ENCODE measurements around the gene FAM124B. TPM values are rescaled to one million over a fixed set of nuclear protein-coding genes. Genes with fewer than 3 reads are reported as not detected.

Gene FAM124B
- total RNA-seq, 1 donor = under 0.01 TPM

DNA sequence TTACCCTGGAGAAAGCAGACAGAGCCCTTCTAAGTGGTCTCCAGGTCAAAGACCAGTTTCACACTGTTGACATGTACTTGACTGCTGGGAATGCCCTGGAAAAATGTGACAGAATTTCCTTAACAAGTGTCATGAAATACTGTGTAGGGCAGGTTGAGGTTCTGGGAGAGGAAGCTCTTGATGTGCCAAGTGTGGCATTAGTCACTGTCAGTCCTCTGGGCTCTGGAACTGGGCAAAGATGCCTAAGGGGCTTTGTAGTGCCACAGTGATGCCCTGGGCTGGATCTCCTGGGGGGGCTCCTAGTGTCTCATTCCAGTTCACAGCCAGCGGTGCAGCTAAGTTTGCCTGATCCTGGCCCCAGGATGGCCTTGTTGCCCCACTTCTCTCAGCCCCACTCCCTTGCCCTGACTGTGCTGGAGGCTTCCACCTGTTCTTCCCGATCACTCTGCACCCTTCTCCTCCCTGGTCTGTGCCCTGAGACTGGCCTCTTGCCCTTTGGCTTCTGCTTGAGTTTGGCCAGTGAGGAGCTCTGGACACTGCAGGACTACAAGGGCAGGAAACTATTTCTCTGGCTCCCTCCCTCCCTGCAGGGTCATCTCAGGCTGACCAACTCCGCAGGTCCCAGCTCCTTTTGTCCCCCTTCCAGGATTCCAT is 27.0 kb upstream of the FAM124B start:
- H3K4me3 ChIP-seq (ENCODE audit: low read depth, low read length) = no peak overlapping the region
- DNase-seq (ENCODE audit: low read depth) = no peak
- TF ChIP-seq, protein P1, sequence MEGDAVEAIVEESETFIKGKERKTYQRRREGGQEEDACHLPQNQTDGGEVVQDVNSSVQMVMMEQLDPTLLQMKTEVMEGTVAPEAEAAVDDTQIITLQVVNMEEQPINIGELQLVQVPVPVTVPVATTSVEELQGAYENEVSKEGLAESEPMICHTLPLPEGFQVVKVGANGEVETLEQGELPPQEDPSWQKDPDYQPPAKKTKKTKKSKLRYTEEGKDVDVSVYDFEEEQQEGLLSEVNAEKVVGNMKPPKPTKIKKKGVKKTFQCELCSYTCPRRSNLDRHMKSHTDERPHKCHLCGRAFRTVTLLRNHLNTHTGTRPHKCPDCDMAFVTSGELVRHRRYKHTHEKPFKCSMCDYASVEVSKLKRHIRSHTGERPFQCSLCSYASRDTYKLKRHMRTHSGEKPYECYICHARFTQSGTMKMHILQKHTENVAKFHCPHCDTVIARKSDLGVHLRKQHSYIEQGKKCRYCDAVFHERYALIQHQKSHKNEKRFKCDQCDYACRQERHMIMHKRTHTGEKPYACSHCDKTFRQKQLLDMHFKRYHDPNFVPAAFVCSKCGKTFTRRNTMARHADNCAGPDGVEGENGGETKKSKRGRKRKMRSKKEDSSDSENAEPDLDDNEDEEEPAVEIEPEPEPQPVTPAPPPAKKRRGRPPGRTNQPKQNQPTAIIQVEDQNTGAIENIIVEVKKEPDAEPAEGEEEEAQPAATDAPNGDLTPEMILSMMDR (IDR thresholded peaks at IDR 0.05; ENCODE audit: insufficient read depth, low read depth, low read length) = no peak

DNA sequence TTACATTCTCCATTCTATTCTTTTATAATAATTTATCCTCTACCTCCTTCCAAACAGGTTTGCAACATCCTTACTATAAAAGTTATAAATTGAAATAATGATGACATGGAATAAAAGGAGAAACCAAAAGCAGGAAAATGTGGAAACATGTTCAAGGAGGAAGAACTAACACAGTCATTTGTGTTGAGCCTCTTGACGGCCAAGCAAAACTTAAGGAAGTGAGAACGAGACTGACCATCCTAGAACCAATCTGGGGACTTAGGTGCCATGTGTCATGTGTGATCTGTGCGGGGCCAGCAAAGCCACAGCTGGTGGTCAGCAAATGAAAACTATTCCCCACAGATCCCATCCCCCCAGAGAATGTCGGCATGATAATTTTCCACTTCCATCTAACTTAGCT is 25.6 kb upstream of the FAM124B start:
- H3K4me3 ChIP-seq (ENCODE audit: low read depth, low read length) = no peak overlapping the region
- no peak for DNase-seq (ENCODE audit: low read depth)
- TF ChIP-seq, protein P1 (IDR thresholded peaks at IDR 0.05; ENCODE audit: insufficient read depth, low read depth, low read length) = no peak

DNA sequence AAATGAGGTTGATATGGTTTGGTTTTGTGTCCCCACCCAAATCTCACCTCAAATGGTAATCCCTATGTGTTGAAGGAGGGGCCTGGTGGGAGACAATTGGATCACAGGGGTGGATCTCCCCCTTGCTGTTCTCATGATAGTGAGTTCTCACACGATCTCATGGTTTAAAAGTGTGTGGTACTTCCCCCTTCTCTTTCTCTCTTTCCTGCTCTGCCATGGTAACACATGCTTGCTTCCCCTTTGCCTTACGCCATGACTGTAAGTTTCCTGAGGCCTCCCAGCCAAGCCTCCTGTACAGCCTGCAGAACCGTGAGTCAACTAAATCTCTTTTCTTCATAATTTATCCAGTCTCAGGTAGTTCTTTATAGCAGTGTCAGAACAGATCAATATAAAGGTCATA is 24.7 kb upstream of the FAM124B start:
- H3K4me3 ChIP-seq (ENCODE audit: low read depth, low read length) = no peak overlapping the region
- DNase-seq (ENCODE audit: low read depth) = no peak
- TF ChIP-seq, protein P1 (IDR thresholded peaks at IDR 0.05; ENCODE audit: insufficient read depth, low read depth, low read length) = no peak

DNA sequence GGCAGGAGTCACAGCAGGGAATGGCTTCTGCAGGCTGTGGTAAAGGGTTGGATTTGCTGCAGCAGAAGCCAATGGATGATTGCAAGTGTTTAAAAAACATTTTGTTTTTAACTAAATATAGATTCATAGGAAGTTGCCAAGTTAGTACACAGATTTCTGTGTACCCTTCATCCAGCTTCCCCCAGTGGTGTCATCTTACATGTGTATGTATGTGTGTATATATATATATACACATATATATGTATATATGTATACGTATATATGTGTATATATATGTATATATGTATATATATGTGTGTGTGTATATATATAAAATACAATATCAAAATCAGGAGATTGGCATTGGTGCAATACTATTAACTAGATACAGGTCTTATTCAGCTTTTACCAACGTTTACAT is 19.2 kb upstream of the FAM124B start:
- TF ChIP-seq, protein P1 (IDR thresholded peaks at IDR 0.05; ENCODE audit: insufficient read depth, low read depth, low read length) = no peak
- H3K4me3 ChIP-seq (ENCODE audit: low read depth, low read length) = no peak overlapping the region
- DNase-seq (ENCODE audit: low read depth) = no peak

DNA sequence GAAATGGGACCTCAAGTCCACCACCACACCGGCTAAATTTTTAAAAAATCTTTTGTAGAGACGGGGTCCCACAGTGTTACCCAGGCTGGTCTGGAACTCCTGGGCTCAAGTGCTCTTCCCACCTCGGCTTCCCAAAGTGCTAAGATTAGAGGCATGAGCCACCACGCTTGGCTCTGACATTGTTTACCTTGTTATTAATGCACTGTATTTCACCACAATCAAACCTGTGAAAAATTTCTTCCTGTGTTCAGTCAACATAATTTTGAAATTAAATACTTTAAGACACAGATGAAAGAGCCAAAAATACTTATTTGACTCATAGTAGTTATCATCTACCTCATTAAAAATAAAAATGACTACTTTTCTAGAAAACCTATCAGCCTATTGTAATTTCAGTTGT is 16.0 kb upstream of the FAM124B start:
- no peak for DNase-seq (ENCODE audit: low read depth)
- TF ChIP-seq, protein P1 (IDR thresholded peaks at IDR 0.05; ENCODE audit: insufficient read depth, low read depth, low read length) = no peak
- H3K4me3 ChIP-seq (ENCODE audit: low read depth, low read length) = no peak overlapping the region

DNA sequence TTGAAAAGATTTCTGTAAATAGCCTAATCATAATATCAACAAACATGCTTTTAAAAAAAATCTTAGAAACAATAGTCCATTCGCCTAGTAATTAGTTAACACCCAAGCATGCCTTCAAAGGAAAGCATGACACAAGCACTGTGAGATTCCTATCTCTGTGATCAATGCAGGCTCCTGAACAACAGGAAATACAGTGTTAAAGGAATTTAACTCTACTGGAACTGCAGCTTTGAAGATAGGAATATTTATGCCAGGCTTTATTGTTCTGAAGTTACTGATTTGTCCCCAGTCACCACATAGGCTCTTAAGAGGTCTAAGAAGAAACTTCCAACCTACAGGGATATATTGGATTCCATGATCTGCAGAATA is 15.4 kb upstream of the FAM124B start:
- no peak for DNase-seq (ENCODE audit: low read depth)

More for the DNA sequence above, 15.4 kb upstream of the FAM124B start:
- H3K4me3 ChIP-seq (ENCODE audit: low read depth, low read length) = no peak overlapping the region
- TF ChIP-seq, protein P1 (IDR thresholded peaks at IDR 0.05; ENCODE audit: insufficient read depth, low read depth, low read length) = no peak

All from fibroblast of villous mesenchyme (primary cell).